AG09309 (cell line): ENCODE measurements around the gene ERLIN1.

Experiments used
- DNase-seq: peaks from one replicate; pipeline ENCODE4 v3.0.0-alpha.2; 2010; ENCODE audit warnings: low read depth
- H3K4me3 ChIP-seq: 2 replicates; pipeline ENCODE4 v1.5.1; 2011; ENCODE audit warnings: mild to moderate bottlenecking, low read depth, low read length, moderate library complexity; ENCODE audit not compliant: control insufficient read depth
- TF ChIP-seq, protein P1 (sequence below): IDR thresholded peaks from 2 replicates; pipeline ENCODE4 v1.5.1; 2011; ENCODE audit warnings: mild to moderate bottlenecking, low read depth, low read length, inconsistent platforms; ENCODE audit not compliant: insufficient read depth, control insufficient read depth; ENCODE audit errors: missing control alignments

ERLIN1 gene

DNA sequence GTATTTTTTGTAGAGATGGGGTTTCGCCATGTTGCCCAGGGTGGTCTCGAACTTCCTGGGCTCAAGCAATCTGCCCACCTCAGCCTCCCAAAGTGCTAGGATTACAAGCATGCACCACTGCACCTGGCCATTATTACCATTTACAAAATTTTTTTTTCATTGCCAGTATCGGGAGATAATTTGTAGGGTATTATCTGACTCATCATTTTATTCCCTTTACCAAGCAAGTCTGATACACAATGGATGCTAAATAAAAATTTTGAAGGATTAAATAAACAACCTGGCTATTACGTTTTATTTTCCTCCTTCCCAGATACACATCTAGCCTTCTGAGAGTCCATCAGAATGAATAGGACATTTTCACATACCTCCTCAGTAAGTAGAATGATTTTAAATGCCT lies 66.1 kb downstream of the ERLIN1 start:
- TF ChIP-seq, protein P1, sequence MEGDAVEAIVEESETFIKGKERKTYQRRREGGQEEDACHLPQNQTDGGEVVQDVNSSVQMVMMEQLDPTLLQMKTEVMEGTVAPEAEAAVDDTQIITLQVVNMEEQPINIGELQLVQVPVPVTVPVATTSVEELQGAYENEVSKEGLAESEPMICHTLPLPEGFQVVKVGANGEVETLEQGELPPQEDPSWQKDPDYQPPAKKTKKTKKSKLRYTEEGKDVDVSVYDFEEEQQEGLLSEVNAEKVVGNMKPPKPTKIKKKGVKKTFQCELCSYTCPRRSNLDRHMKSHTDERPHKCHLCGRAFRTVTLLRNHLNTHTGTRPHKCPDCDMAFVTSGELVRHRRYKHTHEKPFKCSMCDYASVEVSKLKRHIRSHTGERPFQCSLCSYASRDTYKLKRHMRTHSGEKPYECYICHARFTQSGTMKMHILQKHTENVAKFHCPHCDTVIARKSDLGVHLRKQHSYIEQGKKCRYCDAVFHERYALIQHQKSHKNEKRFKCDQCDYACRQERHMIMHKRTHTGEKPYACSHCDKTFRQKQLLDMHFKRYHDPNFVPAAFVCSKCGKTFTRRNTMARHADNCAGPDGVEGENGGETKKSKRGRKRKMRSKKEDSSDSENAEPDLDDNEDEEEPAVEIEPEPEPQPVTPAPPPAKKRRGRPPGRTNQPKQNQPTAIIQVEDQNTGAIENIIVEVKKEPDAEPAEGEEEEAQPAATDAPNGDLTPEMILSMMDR: no peak
- no peak for DNase-seq
- H3K4me3 ChIP-seq: no peak overlapping the region

DNA sequence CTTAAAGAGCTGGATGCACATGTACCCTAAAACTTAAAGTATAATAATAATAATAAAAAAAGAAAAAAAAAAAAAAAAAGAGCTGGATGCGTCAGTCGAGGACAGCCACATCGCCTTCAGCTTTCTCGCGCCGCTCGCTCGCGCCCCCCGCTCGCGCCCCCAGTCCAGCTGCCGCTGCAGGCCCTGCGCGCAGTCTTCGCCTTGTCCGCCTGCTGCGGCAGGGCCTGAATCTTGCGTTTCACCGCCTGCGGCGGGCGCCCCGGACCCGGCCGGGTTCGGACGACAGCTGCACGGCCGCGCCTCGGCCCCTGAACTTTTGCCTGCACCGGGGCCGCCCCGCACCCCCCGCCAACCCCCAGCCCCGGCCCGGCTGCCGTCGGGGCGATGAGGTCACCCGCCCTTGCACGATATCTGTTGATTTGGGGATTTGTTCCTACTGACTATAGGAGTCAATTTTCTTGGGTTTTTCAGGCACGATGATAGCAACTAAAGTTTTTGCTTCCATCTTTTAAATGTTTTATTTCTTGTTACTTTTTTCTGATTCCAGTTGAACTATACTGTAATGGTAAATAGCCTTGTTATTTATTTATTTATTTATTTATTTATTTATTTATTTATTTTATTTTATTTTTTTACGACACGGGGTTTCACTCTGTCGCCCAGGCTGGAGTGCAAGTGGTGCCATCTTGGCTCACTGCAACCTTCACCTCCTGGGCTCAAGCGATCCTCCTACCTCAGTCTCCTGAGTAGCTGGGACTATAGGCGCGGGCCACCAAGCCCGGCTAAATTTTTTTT lies 70.7 kb downstream of the ERLIN1 start:
- H3K4me3 ChIP-seq: no peak overlapping the region
- DNase-seq: no peak
- TF ChIP-seq, protein P1: no peak

DNA sequence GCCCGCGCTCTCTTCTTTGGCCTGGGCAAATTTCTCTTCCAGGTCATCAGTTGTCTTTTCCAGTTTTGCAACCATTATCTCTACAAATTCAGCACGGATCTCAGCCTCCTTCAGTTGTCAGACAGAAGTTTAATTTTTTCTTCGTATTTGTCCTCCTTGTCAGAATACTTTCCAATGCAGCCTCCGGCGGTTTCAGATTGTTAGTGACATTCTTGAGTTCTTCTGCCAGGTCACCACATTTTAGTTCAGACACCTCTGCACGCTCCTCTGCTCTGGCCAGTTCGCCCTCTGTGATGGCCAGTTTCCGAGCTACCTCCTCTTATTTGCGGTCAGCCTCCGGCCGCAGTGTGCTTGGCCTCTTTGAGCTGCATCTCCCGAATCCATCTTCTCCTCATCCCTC lies 71.4 kb downstream of the ERLIN1 start:
- DNase-seq: no peak
- TF ChIP-seq, protein P1: no peak
- H3K4me3 ChIP-seq: no peak overlapping the region

DNA sequence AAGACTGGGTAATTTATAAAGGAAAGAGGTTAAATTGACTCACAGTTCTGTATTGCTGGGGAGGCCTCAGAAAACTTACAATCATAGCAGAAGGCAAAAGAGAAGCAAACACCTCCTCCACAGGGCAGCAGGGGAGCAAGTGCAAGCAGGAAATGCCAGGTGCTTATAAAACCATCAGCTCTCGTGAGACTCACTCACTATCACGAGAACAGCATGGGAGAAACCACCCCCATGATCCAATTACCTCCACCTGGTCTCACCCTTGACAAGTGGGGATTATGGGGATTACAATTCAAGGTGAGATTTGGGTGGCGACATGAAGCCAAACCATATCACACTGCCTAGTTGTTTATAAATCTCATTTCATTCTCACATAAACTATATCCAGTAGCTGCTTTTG lies 76.2 kb downstream of the ERLIN1 start:
- TF ChIP-seq, protein P1: no peak
- no peak for DNase-seq
- no peak overlapping the region for H3K4me3 ChIP-seq

DNA sequence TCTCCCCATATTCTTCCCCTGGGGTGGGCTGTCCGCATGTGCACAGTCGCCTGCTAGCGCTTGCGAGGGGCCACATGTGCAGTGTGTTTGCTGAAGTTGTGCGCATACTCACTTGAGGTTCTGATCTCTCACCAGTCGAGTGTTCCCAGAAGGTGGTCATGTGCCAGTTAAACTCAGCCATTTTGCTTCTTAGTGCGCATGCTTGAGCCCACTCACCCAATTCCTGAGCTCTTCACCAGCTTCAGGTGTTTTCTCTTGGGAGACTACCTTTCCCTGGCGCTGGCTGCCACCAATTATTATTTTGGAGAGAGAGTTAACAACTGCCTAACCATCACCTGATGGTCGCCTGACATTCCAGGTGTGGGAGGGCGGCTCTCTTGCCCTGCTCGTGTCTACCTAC lies 79.0 kb downstream of the ERLIN1 start:
- DNase-seq: no peak
- H3K4me3 ChIP-seq: no peak overlapping the region
- TF ChIP-seq, protein P1: no peak

DNA sequence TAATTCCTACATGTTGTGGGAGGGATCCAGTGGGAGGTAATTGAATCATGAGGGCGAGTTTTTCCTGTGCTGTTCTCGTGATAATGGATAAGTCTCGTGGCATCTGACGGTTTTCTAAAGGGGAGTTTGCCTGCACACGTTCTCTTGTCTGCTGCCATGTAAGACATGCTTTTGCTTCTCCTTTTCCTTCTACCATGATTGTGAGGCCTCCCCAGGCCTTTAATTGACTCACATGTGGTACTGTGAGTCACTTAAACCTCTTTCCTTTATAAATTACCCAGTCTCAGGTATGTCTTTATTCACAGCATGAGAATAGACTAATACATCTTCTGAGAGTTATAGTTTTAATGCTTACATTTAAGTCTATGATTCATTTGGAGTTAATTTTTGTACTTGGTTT lies 81.5 kb downstream of the ERLIN1 start:
- no peak for DNase-seq
- TF ChIP-seq, protein P1: no peak
- H3K4me3 ChIP-seq: no peak overlapping the region
